ENCODE measurements around the gene BPIFA1. TPM values are rescaled to one million over a fixed set of nuclear protein-coding genes. Genes with fewer than 3 reads are reported as not detected.

The BPIFA1 gene
- total and polyA plus RNA-seq, 2 experiments from 2014 or later = not detected

- no peaks in the 10 kb centered on the region for H3K9me3 Mint-ChIP-seq
- no peaks in the 10 kb centered on the region for H4K20me1 ChIP-seq (replicated peaks; ENCODE audit: insufficient read depth)
- H3K27me3 Mint-ChIP-seq (ENCODE audit: insufficient read depth, low read depth, poor library complexity) = peaks cover 2% of the 10 kb centered on the region
- no peaks in the 10 kb centered on the region; the same call in 2 of the 3 replicates for H3K36me3 Mint-ChIP-seq (ENCODE audit: low read depth)
- H3K27ac Mint-ChIP-seq = no peak overlapping the region
- no peak overlapping the region for H3K4me3 ChIP-seq
- ATAC-seq = no peak
- no peak overlapping the region for H3K4me2 ChIP-seq
- no peaks in the 10 kb centered on the region for H3K4me1 ChIP-seq (ENCODE audit: insufficient read depth)
- no peaks in the 10 kb centered on the region for H3K36me3 ChIP-seq (ENCODE audit: insufficient read depth)
- no peaks in the 10 kb centered on the region for H3K4me1 Mint-ChIP-seq
- H3K4me3 Mint-ChIP-seq = no peak overlapping the region
- no peaks in the 10 kb centered on the region for H3F3A ChIP-seq (replicated peaks; ENCODE audit: low read depth)
- H3K9me2 ChIP-seq (ENCODE audit: insufficient read depth) = no peaks in the 10 kb centered on the region; the same call in 1 of the 2 replicates
- no peak for DNase-seq (ENCODE audit: low spot score)
- H2AFZ ChIP-seq = no peak overlapping the region
- TF ChIP-seq STAT1 (IDR thresholded peaks at IDR 0.05; ENCODE audit: unreplicated experiment) (no peak), ZNF331 (CRISPR knock-in tag; IDR thresholded peaks at IDR 0.05; ENCODE audit: low read depth) (no peak), JUNB (IDR thresholded peaks at IDR 0.05; ENCODE audit: unreplicated experiment) (no peak), CTCF (conservative IDR thresholded peaks at IDR 0.05; ENCODE audit: low read depth in 2 of 2) (no peak), ZNF114 (CRISPR knock-in tag; IDR thresholded peaks at IDR 0.05) (no peak), EZH2phosphoT487 (IDR thresholded peaks at IDR 0.05; ENCODE audit: unreplicated experiment) (no peak)
- no peaks in the 10 kb centered on the region for H3K27me3 ChIP-seq (ENCODE audit: insufficient read depth)
- no peak overlapping the region for H3K27ac ChIP-seq (ENCODE audit: low read depth)
- no peaks in the 10 kb centered on the region for H3K79me2 ChIP-seq (replicated peaks; ENCODE audit: insufficient read depth)
Measured at GRCh38 chr20:33239418-33239817, 3.6 kb downstream of the BPIFA1 start.

- no peaks in the 10 kb centered on the region for H3K9me3 Mint-ChIP-seq
- Histone ChIP-seq H4K20me1 (replicated peaks; ENCODE audit: insufficient read depth) (no peaks in the 10 kb centered on the region), H3K36me3 (ENCODE audit: insufficient read depth) (no peaks in the 10 kb centered on the region), H3K9me2 (ENCODE audit: insufficient read depth) (no peaks in the 10 kb centered on the region; the same call in 1 of the 2 replicates), H2AFZ (no peak overlapping the region), H3K4me3 (no peak overlapping the region), H3K4me1 (ENCODE audit: insufficient read depth) (no peaks in the 10 kb centered on the region), H3K27me3 (ENCODE audit: insufficient read depth) (no peaks in the 10 kb centered on the region), H3K4me2 (no peak overlapping the region), H3K79me2 (replicated peaks; ENCODE audit: insufficient read depth) (no peaks in the 10 kb centered on the region), H3F3A (replicated peaks; ENCODE audit: low read depth) (no peaks in the 10 kb centered on the region), H3K27ac (ENCODE audit: low read depth) (no peak overlapping the region)
- H3K4me1 Mint-ChIP-seq = no peaks in the 10 kb centered on the region
- H3K4me3 Mint-ChIP-seq = no peak overlapping the region
- no peak for ATAC-seq
- H3K27ac Mint-ChIP-seq = no peak overlapping the region
- peaks cover 2% of the 10 kb centered on the region for H3K27me3 Mint-ChIP-seq (ENCODE audit: insufficient read depth, low read depth, poor library complexity)
- no peak for DNase-seq (ENCODE audit: low spot score)
- no peaks in the 10 kb centered on the region; the same call in 2 of the 3 replicates for H3K36me3 Mint-ChIP-seq (ENCODE audit: low read depth)
- no peak for TF ChIP-seq ZNF331 (CRISPR knock-in tag; IDR thresholded peaks at IDR 0.05; ENCODE audit: low read depth)
- no peak for TF ChIP-seq STAT1 (IDR thresholded peaks at IDR 0.05; ENCODE audit: unreplicated experiment)
- no peak for TF ChIP-seq CTCF (conservative IDR thresholded peaks at IDR 0.05; ENCODE audit: low read depth in 2 of 2)
- TF ChIP-seq REST (IDR thresholded peaks at IDR 0.05; ENCODE audit: unreplicated experiment) = no peak
- TF ChIP-seq EZH2 (IDR thresholded peaks at IDR 0.05; ENCODE audit: low read depth, unreplicated experiment) = no peak
- no peak for TF ChIP-seq POLR2AphosphoS5 (IDR thresholded peaks at IDR 0.05; ENCODE audit: low read depth)
- no peak for TF ChIP-seq ETS1 (IDR thresholded peaks at IDR 0.05)
- TF ChIP-seq ZNF114 (CRISPR knock-in tag; IDR thresholded peaks at IDR 0.05) = no peak
Measured at GRCh38 chr20:33239979-33240736, 4.4 kb downstream of the BPIFA1 start.

All from GM23338 (cell line).